ENCODE measurements around the gene LARP6. TPM values are rescaled to one million over a fixed set of nuclear protein-coding genes. Genes with fewer than 3 reads are reported as not detected.

LARP6 gene
- total RNA-seq, 2 experiments from 2014 or later = 0.31 TPM; not detected in 1

DNA sequence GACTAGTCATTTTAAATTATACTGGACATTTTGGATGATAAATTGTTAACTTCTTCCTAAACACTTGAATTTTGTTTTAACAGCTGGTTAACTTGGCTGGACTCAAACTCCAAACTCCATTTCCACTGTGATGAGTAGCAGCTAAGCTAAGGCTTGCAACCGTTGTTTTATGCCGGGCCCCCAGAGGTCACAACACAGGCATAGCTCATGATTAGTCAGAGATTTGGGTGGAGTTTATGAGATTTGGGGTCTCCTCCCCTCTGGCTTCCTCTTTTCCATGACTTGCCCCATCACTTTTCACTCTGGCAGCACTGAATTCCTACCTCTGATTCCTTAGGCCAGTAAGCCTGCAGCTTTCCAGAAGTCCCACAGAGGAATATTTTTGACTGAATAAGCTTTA, 25.4 kb upstream of the LARP6 start:
- Mint-ChIP-seq H3K27ac (no peak overlapping the region), H3K4me3 (no peak overlapping the region), H3K27me3 (peaks cover 74% of the 10 kb centered on the region), H3K4me1 (ENCODE audit: low read depth) (no peaks in the 10 kb centered on the region), H3K9me3 (no peaks in the 10 kb centered on the region), H3K36me3 (ENCODE audit: low read depth) (no peaks in the 10 kb centered on the region)
- TF ChIP-seq, protein P1, sequence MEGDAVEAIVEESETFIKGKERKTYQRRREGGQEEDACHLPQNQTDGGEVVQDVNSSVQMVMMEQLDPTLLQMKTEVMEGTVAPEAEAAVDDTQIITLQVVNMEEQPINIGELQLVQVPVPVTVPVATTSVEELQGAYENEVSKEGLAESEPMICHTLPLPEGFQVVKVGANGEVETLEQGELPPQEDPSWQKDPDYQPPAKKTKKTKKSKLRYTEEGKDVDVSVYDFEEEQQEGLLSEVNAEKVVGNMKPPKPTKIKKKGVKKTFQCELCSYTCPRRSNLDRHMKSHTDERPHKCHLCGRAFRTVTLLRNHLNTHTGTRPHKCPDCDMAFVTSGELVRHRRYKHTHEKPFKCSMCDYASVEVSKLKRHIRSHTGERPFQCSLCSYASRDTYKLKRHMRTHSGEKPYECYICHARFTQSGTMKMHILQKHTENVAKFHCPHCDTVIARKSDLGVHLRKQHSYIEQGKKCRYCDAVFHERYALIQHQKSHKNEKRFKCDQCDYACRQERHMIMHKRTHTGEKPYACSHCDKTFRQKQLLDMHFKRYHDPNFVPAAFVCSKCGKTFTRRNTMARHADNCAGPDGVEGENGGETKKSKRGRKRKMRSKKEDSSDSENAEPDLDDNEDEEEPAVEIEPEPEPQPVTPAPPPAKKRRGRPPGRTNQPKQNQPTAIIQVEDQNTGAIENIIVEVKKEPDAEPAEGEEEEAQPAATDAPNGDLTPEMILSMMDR (IDR thresholded peaks at IDR 0.05) = no peak
- H3K4me3 ChIP-seq (ENCODE audit: low read length) = no peak overlapping the region
- intact Hi-C loops (cut with DNase I, micrococcal nuclease) = no loop called here
- no peaks in the 10 kb centered on the region for H3K36me3 ChIP-seq (ENCODE audit: insufficient read depth, low read length)
- ChIA-PET CTCF (no interaction called here), POLR2A (no interaction called here)
- H3K4me1 ChIP-seq (ENCODE audit: insufficient read depth, low read length) = no peaks in the 10 kb centered on the region
- ATAC-seq (ENCODE audit: poor library complexity) = no peak
- peaks cover 3 to 19% of the 10 kb centered on the region in 2 experiments for H3K27me3 ChIP-seq (ENCODE audit: control insufficient read depth in 1 of 2, insufficient read depth in 2 of 2, low read length in 2 of 2)
- no peak for DNase-seq
- H3K27ac ChIP-seq (ENCODE audit: low read depth in 1 of 2, low read length in 2 of 2) = no peak overlapping the region
- no peaks in the 10 kb centered on the region for H3K9me3 ChIP-seq (ENCODE audit: control insufficient read depth in 1 of 2, insufficient read depth in 1 of 2, low read length in 2 of 2)

DNA sequence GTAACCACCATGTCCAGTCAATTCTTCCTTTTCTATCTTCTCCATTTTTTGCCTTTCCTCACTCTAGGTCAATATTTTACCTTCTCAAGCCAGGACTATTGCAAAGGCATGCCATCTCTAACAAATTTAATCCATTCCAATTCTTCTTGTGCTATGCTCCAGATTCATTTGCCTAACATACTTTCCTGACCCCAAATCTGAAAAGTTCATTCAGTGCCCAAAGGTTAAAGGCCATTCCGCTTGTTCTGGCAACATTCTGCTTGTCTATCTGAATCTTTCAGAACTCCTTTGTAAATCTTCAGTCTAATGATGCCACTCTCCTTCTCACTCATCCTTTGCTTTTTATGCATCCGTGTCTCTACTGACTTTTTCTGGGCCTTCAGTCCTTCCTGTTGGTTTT, 22.7 kb upstream of the LARP6 start:
- H3K36me3 Mint-ChIP-seq (ENCODE audit: low read depth) = no peaks in the 10 kb centered on the region
- CTCF ChIA-PET = no interaction called here
- Histone ChIP-seq H3K27ac (ENCODE audit: low read depth in 1 of 2, low read length in 2 of 2) (no peak overlapping the region), H3K4me1 (ENCODE audit: insufficient read depth, low read length) (no peaks in the 10 kb centered on the region), H3K4me3 (ENCODE audit: low read length) (no peak overlapping the region), H3K9me3 (ENCODE audit: control insufficient read depth in 1 of 2, insufficient read depth in 1 of 2, low read length in 2 of 2) (no peaks in the 10 kb centered on the region), H3K36me3 (ENCODE audit: insufficient read depth, low read length) (no peaks in the 10 kb centered on the region), H3K27me3 (ENCODE audit: control insufficient read depth in 1 of 2, insufficient read depth in 2 of 2, low read length in 2 of 2) (peaks cover 3 to 18% of the 10 kb centered on the region in 2 experiments)
- peaks cover 66% of the 10 kb centered on the region for H3K27me3 Mint-ChIP-seq
- TF ChIP-seq, protein P1 (IDR thresholded peaks at IDR 0.05) = no peak
- POLR2A ChIA-PET = no interaction called here
- ATAC-seq (ENCODE audit: poor library complexity) = no peak
- intact Hi-C loops (cut with DNase I, micrococcal nuclease) = no loop called here
- no peaks in the 10 kb centered on the region for H3K9me3 Mint-ChIP-seq
- H3K4me1 Mint-ChIP-seq (ENCODE audit: low read depth) = no peaks in the 10 kb centered on the region
- no peak for DNase-seq
- H3K4me3 Mint-ChIP-seq = no peak overlapping the region
- no peak overlapping the region for H3K27ac Mint-ChIP-seq

DNA sequence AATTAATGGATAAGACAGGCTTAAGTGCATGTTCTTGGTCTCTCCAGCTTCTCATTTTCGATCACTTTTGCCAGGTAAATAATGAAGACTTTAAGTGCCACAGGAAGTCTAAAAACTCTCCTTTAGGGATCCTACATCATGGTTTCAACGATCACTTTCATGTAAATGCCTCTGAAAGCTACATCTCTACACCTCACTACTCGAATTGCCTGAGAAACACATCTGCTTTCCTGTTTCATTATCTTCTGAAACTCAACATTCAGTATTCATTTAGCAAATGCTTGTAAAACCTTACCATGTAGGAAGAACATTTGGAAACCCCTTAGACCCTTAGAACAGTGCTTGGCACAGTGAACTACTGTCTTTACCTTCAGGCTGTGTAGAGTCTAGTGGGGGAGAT, 22.1 kb upstream of the LARP6 start:
- no peaks in the 10 kb centered on the region for H3K4me1 Mint-ChIP-seq (ENCODE audit: low read depth)
- no peak overlapping the region for H3K4me3 ChIP-seq (ENCODE audit: low read length)
- no peak overlapping the region for H3K27ac ChIP-seq (ENCODE audit: low read depth in 1 of 2, low read length in 2 of 2)
- H3K36me3 Mint-ChIP-seq (ENCODE audit: low read depth) = no peaks in the 10 kb centered on the region
- peaks cover 3 to 18% of the 10 kb centered on the region in 2 experiments for H3K27me3 ChIP-seq (ENCODE audit: control insufficient read depth in 1 of 2, insufficient read depth in 2 of 2, low read length in 2 of 2)
- intact Hi-C loops (cut with DNase I, micrococcal nuclease) = no loop called here
- ATAC-seq (ENCODE audit: poor library complexity) (no peak), DNase-seq (no peak)
- H3K27me3 Mint-ChIP-seq = peaks cover 66% of the 10 kb centered on the region
- no peaks in the 10 kb centered on the region for H3K9me3 ChIP-seq (ENCODE audit: control insufficient read depth in 1 of 2, insufficient read depth in 1 of 2, low read length in 2 of 2)
- H3K9me3 Mint-ChIP-seq = no peaks in the 10 kb centered on the region
- H3K36me3 ChIP-seq (ENCODE audit: insufficient read depth, low read length) = no peaks in the 10 kb centered on the region
- no peak overlapping the region for H3K27ac Mint-ChIP-seq
- CTCF ChIA-PET = no interaction called here
- no peaks in the 10 kb centered on the region for H3K4me1 ChIP-seq (ENCODE audit: insufficient read depth, low read length)
- TF ChIP-seq, protein P1 (IDR thresholded peaks at IDR 0.05) = no peak
- POLR2A ChIA-PET = no interaction called here
- no peak overlapping the region for H3K4me3 Mint-ChIP-seq

Data from CD4-positive, alpha-beta T cell (primary cell).